ENCODE measurements around the gene AK8. TPM values are rescaled to one million over a fixed set of nuclear protein-coding genes. Genes with fewer than 3 reads are reported as not detected.
A peak's percentile ranks its signal among the peaks of the same experiment; 100 is the strongest.

AK8 gene
- total and polyA plus RNA-seq, 2 experiments from 2014 or later: 0.70 to 0.83 TPM

DNA sequence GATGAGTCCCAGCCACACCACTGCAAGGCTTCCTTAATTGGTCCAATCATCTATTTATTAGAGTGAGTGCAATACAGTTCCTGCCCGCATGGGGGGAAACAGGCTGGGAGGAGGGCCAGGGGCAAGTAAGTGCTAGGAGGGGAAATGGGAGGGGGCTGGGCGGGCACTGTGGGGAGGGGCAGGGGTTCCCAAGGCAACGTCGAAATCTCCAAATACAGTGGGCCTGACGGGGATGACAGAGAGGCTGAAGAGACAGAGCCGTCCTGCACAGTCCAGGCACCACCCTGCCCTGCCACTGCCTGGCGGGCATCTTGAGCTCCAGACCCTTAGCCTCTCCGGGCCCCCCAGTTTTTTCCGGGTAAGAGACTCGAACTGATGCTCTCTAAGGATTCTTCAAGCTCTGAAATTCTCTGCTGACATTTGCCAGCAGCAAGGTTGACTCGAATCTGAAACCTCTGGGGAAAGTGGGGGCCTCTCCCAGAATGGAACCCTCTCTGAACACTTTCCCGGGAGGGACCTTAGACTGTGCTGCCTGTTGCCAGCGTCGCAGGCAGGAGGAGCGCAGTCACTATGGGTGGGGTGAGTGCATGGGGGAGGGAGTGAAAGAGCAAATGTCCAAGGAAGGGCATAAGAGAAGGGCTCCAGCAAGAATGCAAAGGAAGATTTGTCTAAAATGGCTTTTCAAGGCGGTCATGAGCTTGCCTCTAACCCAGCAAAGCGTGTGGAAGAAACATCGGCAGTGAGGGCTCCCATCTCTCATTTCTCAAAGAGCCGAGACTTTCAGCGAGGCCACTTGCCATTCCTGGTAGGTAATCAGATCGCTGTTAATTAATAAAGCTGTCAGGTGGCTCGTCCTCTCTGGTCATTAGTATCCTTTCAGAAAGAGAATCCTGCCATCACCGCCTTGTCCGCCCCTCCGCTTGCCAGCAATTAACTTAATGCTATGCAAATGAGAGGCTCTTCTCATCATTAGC is 108.9 kb downstream of the AK8 start:
- peak overlapping the region; percentile 40 for H3K4me3 ChIP-seq
- H3K4me1 ChIP-seq (ENCODE audit: low read depth): no peaks in the 10 kb centered on the region
- H3K9me3 ChIP-seq (ENCODE audit: low read depth): no peaks in the 10 kb centered on the region
- no peak overlapping the region for H3K27ac ChIP-seq
- H3K27me3 ChIP-seq: no peaks in the 10 kb centered on the region
- TF ChIP-seq, protein P1, sequence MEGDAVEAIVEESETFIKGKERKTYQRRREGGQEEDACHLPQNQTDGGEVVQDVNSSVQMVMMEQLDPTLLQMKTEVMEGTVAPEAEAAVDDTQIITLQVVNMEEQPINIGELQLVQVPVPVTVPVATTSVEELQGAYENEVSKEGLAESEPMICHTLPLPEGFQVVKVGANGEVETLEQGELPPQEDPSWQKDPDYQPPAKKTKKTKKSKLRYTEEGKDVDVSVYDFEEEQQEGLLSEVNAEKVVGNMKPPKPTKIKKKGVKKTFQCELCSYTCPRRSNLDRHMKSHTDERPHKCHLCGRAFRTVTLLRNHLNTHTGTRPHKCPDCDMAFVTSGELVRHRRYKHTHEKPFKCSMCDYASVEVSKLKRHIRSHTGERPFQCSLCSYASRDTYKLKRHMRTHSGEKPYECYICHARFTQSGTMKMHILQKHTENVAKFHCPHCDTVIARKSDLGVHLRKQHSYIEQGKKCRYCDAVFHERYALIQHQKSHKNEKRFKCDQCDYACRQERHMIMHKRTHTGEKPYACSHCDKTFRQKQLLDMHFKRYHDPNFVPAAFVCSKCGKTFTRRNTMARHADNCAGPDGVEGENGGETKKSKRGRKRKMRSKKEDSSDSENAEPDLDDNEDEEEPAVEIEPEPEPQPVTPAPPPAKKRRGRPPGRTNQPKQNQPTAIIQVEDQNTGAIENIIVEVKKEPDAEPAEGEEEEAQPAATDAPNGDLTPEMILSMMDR (IDR thresholded peaks at IDR 0.05; ENCODE audit: low read depth, low read length): peak; percentile 47
- no peaks in the 10 kb centered on the region for H3K36me3 ChIP-seq
- peak; percentile 27 to 82 for DNase-seq (ENCODE audit: low read depth in 1 of 2, low spot score in 1 of 2)

DNA sequence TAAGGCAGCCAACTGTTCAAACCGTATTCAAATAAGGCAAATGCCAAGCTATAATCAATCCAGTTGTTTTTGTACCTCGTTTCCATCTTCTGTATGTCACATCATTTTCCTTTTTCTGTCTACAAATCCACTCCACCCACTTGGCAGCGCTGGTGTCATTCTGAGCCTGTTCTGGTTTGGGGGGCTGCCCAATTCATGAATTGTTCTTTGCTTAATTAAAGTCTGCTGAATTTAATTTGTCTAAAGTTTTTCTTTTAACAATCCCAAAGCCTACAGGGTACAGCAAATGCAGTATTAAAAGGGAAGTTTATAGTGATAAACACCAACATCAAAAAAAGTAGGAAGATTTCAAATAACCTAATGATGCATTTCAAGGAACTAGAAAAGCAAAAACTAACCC is 114.5 kb downstream of the AK8 start:
- TF ChIP-seq, protein P1 (IDR thresholded peaks at IDR 0.05; ENCODE audit: low read depth, low read length): no peak
- Histone ChIP-seq H3K4me1 (ENCODE audit: low read depth) (no peaks in the 10 kb centered on the region), H3K36me3 (no peaks in the 10 kb centered on the region), H3K9me3 (ENCODE audit: low read depth) (no peaks in the 10 kb centered on the region), H3K27me3 (no peaks in the 10 kb centered on the region), H3K27ac (no peak overlapping the region), H3K4me3 (no peak overlapping the region)
- DNase-seq (ENCODE audit: low read depth in 1 of 2, low spot score in 1 of 2): no peak

DNA sequence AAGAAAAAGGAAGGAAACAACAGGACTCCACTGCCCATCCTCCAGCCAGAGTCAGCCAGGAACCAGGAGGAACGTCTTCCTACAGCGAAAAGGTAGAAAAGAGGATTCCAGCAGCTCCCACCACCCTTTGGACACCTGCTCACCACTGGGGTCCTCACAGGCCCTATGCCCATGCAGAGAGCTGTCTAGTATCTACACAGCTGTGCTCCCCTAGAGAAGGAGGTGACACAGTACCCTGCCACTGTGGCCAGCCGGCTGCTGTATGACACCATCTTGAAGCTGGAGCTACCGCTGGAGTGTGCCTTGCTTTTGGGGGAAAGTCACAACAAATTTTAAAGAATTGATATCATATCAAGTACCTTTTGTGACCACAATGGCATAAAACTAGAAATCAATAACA is 115.2 kb downstream of the AK8 start:
- no peak for DNase-seq (ENCODE audit: low read depth in 1 of 2, low spot score in 1 of 2)
- Histone ChIP-seq H3K36me3 (no peaks in the 10 kb centered on the region), H3K9me3 (ENCODE audit: low read depth) (no peaks in the 10 kb centered on the region), H3K27ac (no peak overlapping the region), H3K4me3 (no peak overlapping the region), H3K27me3 (no peaks in the 10 kb centered on the region), H3K4me1 (ENCODE audit: low read depth) (no peaks in the 10 kb centered on the region)
- TF ChIP-seq, protein P1 (IDR thresholded peaks at IDR 0.05; ENCODE audit: low read depth, low read length): no peak

DNA sequence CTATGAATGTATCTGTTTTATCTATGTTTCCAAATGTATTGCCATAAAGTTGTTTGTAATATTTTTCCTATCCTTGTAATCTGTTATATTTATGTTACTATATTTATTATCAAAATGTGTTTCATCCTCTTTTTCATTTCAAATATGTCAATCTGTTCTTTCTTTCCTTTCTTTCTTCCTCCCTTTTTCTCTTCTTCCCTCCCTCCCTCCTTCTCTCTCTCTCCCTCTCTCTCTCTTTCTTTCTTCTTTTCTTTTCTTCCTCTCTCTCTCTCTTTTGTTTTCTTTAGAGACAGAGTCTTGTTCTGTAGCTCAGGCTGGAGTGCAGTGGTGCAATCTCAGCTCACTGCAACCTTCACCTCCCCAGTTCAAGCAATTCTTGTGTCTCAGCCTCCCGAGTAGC is 116.5 kb downstream of the AK8 start:
- H3K4me3 ChIP-seq: no peak overlapping the region
- no peaks in the 10 kb centered on the region for H3K36me3 ChIP-seq
- no peak overlapping the region for H3K27ac ChIP-seq
- no peak for DNase-seq (ENCODE audit: low read depth in 1 of 2, low spot score in 1 of 2)
- TF ChIP-seq, protein P1 (IDR thresholded peaks at IDR 0.05; ENCODE audit: low read depth, low read length): no peak
- no peaks in the 10 kb centered on the region for H3K4me1 ChIP-seq (ENCODE audit: low read depth)
- no peaks in the 10 kb centered on the region for H3K27me3 ChIP-seq
- H3K9me3 ChIP-seq (ENCODE audit: low read depth): no peaks in the 10 kb centered on the region

DNA sequence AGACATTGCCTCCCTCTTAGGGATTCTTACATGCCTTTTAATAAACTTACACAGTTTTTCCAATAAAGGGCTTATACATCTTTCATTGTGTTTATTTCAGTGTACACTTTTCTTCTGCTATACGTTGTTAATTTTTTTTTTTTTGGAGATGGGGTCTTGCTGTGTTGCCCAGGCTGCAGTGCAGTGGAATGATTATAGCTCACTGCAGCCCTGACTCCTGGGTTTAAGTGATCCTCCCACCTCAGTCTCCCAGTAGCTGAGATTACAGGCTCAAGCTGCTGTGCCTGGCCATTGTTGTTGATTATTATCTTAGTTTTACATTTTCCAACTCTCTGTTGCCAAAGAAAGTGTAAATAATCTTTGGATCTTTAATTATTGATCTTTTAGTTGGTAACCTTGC is 118.0 kb downstream of the AK8 start:
- no peak overlapping the region for H3K27ac ChIP-seq
- H3K27me3 ChIP-seq: no peaks in the 10 kb centered on the region
- TF ChIP-seq, protein P1 (IDR thresholded peaks at IDR 0.05; ENCODE audit: low read depth, low read length): no peak
- no peak overlapping the region for H3K4me3 ChIP-seq
- no peak for DNase-seq (ENCODE audit: low read depth in 1 of 2, low spot score in 1 of 2)
- H3K36me3 ChIP-seq: no peaks in the 10 kb centered on the region
- no peaks in the 10 kb centered on the region for H3K9me3 ChIP-seq (ENCODE audit: low read depth)
- peaks cover 7% of the 10 kb centered on the region for H3K4me1 ChIP-seq (ENCODE audit: low read depth)
